Subcutaneous adipose tissue (tissue), 4 donors: Measurements from ENCODE around the gene CA11. TPM values are rescaled to one million over a fixed set of nuclear protein-coding genes. Genes with fewer than 3 reads are reported as not detected.

ENCODE experiments used
- total RNA-seq, 4 donors: library from RNA; depleted of rRNA; stranded (reverse); fragments of >200 nt; gene quantifications; one replicate each; pipeline ENCODE4 v1.1.0, GENCODE V29; 2016
- TF ChIP-seq, protein P1 (sequence below): fragments of 450-650 bp; IDR thresholded peaks from one replicate; pipeline ENCODE4 v1.5.1; 2016; ENCODE audit warnings: low read depth, mild to moderate bottlenecking, control low read depth, antibody characterized with exemption, moderate library complexity

CA11 gene
- total RNA-seq, 4 donors from 2014 or later, result 1.5 to 3.4 TPM; not detected in 2

- TF ChIP-seq, protein P1, sequence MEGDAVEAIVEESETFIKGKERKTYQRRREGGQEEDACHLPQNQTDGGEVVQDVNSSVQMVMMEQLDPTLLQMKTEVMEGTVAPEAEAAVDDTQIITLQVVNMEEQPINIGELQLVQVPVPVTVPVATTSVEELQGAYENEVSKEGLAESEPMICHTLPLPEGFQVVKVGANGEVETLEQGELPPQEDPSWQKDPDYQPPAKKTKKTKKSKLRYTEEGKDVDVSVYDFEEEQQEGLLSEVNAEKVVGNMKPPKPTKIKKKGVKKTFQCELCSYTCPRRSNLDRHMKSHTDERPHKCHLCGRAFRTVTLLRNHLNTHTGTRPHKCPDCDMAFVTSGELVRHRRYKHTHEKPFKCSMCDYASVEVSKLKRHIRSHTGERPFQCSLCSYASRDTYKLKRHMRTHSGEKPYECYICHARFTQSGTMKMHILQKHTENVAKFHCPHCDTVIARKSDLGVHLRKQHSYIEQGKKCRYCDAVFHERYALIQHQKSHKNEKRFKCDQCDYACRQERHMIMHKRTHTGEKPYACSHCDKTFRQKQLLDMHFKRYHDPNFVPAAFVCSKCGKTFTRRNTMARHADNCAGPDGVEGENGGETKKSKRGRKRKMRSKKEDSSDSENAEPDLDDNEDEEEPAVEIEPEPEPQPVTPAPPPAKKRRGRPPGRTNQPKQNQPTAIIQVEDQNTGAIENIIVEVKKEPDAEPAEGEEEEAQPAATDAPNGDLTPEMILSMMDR, result no peak
Measured at GRCh38 chr19:48588670-48589401, 57.2 kb downstream of the CA11 start.

Other genes with a start within 250 kb of the CA11 start
- gene GRWD1, start 200.2 kb downstream of the CA11 start, total RNA-seq, result 10 to 100 TPM; 14.4 to 29.0 (median 24.9) TPM
- 1 to 10 TPM in 1 of 4 donors, under 1 TPM in 3; 0.57 to 1.0 (median 0.74) TPM for gene KCNJ14, start 190.6 kb downstream of the CA11 start, total RNA-seq
- gene CYTH2, start 176.8 kb downstream of the CA11 start, total RNA-seq, result 10 to 100 TPM; 15.8 to 64.0 (median 31.5) TPM
- gene LMTK3, start 134.4 kb downstream of the CA11 start, total RNA-seq, result not detected
- not detected for gene SULT2B1, start 94.0 kb downstream of the CA11 start, total RNA-seq
- gene SPACA4, start 39.4 kb downstream of the CA11 start, total RNA-seq, result not detected
- gene FAM83E, start 31.1 kb downstream of the CA11 start, total RNA-seq, result not detected
- gene RPL18, start 27.0 kb downstream of the CA11 start, total RNA-seq, result 1,000 to 10,000 TPM in 3 of 4 donors, 100 to 1,000 TPM in 1; 998 to 1,778 (median 1,670) TPM
- gene SPHK2, start 26.7 kb downstream of the CA11 start, total RNA-seq, result 10 to 100 TPM in 1 of 4 donors, 1 to 10 TPM in 3; 4.9 to 33.2 (median 9.1) TPM
- gene DBP, start 8.8 kb downstream of the CA11 start, total RNA-seq, result 10 to 100 TPM in 1 of 4 donors, 1 to 10 TPM in 2, under 1 TPM in 1; 0.33 to 18.6 (median 6.3) TPM
- gene NTN5, start 26.8 kb upstream of the CA11 start, total RNA-seq, result 1 to 10 TPM in 1 of 4 donors, not detected in 3; 1.5 TPM
- gene FUT2, start 49.8 kb upstream of the CA11 start, total RNA-seq, result not detected
- under 1 TPM in 1 of 4 donors, not detected in 3; 0.51 TPM for gene MAMSTR, start 73.5 kb upstream of the CA11 start, total RNA-seq
- 10 to 100 TPM in 3 of 4 donors, 1 to 10 TPM in 1; 4.1 to 38.1 (median 11.5) TPM for gene RASIP1, start 94.4 kb upstream of the CA11 start, total RNA-seq
- under 1 TPM in 1 of 4 donors, not detected in 3; 0.75 TPM for gene IZUMO1, start 100.7 kb upstream of the CA11 start, total RNA-seq
- 1 to 10 TPM; 1.0 to 7.2 (median 4.4) TPM for gene FUT1, start 106.5 kb upstream of the CA11 start, total RNA-seq
- not detected for gene FGF21, start 109.3 kb upstream of the CA11 start, total RNA-seq
- 10 to 100 TPM; 25.4 to 71.6 (median 40.1) TPM for gene BCAT2, start 164.8 kb upstream of the CA11 start, total RNA-seq
- 10 to 100 TPM in 3 of 4 donors, 1 to 10 TPM in 1; 6.4 to 19.0 (median 13.8) TPM for gene HSD17B14, start 190.3 kb upstream of the CA11 start, total RNA-seq
- 10 to 100 TPM in 1 of 4 donors, 1 to 10 TPM in 3; 5.7 to 27.3 (median 8.5) TPM for gene PLEKHA4, start 222.4 kb upstream of the CA11 start, total RNA-seq
- 10 to 100 TPM; 30.5 to 81.7 (median 48.3) TPM for gene PPP1R15A, start 226.2 kb upstream of the CA11 start, total RNA-seq